Superior temporal gyrus (tissue), 1 donor: Measurements from ENCODE around the gene CNKSR2.

Experiments used
- DNase-seq: peaks from one replicate; pipeline ENCODE4 v3.0.0-alpha.2; 2016; ENCODE audit errors: extremely low spot score

CNKSR2 gene

DNA sequence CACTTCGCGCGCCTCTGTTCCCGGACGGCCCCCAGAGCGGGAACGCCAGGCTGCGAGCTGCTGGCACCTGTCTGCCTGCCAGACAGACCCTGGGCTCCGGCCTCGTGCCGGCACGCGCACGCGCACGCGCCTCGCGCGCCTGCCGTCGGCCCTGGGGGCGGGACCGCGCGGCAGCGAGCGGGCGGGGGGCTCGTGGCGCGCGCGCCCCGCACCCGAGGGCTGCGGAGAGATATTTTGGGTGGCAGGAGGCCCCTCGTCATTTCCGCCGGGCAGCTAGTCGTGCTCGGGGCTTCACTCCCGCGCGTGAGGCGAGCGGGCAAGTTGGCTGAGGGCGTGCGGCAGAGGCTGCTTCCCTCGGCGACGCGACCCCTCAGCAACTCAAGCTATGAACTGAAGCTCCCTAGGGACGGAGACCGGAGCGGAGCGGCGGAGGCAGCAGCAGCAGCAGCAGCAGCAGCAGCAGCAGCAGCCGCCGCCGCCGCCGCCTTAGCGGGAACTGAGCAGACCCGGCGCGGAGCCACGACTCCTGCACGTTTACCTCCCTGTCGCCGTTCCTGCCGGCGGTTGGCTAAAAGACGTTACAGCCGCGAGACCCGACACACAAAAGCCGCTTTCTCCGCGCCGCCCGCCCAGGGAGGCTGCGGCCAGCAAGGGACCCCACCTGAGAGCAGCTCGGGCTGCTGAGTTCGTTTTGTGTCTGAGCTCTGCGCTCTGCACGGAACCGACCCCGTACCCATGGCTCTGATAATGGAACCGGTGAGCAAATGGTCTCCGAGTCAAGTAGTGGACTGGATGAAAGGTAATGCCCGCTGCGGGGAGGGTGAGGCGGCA, at the start of gene CNKSR2:
CNKSR2 (plus strand) TSS at position 256 of the 831 bp plus-strand sequence; CDS start at position 736, 480 bp downstream.
- no peak for DNase-seq

DNA sequence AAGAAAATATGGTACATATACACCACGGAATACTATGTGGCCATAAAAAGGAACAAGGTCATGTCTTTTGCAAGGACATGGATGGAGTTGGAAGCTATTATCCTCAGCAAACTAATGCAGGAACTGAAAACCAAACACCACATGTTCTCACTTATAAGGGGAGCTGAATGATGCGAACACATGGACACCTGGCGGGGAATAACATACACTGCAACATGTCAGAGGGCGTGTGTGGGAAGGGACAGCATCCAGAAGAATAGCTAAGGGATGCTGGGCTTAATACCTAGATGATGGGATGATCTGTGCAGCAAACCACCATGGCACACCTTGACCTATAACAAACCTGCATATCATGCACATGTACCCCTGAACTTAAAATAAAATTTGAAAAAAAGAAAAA, 19.5 kb upstream of the CNKSR2 start:
- DNase-seq, result no peak

DNA sequence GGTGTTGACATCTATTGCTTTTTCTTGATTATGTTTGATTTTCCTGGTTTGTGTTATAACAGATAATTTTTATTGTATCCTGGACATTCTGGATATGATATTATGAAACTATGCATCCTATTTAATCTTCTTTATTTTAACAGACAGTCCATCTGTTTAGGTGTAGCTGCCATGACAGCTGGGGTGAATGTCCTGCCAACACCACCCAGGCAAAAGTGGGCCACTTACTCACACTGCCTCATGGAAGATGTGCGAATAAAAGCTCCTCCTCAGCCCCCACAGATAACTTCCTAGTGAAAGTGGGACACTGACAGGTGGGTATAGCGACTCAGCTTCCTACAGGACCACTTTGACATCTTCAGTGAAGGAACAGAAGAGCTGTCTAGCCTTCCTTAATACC, 18.4 kb upstream of the CNKSR2 start:
- DNase-seq, result peak; percentile 7

DNA sequence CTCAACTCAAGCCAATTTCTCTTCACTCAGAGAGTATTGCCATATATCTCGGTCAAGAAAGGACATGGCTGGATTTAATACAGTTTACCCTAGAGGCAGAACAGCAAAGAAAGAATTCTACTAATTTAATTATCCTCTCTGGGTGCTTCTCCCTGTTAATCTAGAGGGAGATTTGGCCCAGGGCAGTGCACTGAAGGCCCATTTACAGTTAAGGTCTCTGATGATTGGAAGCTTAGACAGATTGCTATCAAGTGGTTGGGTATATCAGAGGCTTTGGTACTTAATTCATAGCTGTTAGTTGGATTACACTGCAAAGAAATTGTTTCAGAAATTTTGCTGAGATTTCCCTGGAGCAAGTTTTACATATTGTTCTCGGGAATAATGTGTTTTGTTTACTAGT, 4.6 kb upstream of the CNKSR2 start:
- DNase-seq, result no peak

DNA sequence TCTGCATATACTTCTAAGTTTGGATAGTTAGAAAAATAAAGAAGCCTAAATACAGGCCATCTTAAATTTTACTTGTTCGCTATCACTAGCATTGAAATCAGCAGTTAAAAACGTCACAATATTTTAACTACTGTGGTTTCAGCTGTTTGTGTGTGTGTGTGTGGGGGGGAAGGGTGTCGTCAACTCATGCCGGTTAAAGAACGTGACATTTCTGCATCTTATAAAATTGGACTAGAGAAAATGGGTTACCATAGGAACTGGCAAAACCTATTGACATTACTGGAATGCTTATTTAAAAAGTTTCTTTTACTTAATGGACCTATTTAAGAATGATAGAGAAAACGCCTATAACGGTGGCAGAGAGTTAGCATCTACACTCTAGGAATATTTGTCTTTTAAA, 1.2 kb upstream of the CNKSR2 start:
- DNase-seq, result no peak

DNA sequence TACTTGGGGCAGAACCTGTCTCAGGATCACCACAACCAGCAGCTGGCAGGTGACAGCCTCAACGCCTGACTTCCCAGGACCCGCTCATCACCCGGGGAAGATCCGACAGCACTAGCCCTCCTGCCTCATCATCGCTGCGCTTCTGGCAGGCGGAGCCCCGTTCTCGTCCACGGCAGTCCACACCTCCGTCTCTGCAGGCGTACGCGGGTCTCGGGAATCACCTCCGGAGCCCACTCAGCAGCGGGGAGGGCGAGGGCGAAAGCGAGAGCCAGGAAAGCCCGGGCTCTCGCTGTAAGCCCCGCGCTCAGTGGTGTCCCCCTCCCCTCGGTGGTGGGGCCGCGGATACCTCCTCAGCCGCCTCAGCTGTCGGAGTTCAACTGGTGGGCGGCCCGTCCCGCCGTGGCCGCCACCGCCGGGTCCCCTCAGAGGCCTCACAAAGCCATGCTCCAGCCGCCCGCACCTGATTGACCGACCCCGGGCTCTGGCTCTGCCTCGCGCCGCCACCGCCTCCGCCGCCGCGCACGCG, 518 bp upstream of the CNKSR2 start:
- DNase-seq, result no peak

DNA sequence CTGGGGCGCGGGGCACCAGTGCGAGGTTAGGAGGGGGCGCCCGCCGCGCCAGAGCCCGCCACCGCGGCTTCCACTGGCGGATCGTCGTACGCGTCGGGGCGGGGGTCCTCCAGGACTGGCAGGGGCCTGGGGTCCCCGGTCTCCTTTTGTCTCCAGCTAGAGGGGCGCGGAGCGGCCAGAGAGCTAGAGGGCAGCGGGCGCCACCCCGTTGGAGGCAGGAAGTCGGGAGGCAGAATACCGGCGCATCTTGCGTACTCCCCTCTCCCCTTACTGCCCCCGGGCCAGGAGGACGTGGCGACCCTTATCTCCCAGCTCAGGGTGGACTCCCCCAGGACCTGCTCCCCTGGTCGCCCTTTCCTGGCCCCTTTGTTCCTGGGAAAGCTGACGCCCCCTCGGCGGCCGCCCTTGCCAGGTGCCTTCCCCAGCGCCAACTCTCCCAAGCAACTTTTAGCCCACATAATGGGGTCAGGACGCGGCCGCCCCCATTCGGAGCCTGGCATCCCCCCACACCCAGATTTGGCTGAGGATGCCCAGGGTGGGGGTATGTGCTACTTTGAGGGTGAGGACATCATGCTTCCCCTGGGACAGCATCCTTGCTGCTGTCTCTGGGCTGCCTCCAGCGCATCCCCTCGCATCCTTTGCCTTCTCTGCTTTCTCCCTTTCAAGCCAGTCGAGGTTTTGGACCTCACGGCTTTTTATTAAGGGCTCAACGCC, 933 bp downstream of the CNKSR2 start:
- no peak for DNase-seq

DNA sequence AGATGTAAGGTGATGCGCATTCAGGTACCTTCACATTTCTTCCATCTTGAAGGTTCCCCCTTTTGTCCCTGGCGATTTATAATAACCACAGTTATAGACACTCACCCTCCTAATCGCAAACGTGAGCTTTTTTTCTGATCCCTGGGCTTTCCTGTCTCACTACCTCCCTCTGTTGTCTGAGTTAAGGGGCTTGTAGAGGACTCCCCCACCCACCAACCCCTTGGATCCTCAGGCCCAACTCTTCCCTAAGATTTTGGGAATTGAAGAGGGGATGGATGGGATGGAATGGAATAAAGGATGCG, 1.4 kb downstream of the CNKSR2 start:
- no peak for DNase-seq

DNA sequence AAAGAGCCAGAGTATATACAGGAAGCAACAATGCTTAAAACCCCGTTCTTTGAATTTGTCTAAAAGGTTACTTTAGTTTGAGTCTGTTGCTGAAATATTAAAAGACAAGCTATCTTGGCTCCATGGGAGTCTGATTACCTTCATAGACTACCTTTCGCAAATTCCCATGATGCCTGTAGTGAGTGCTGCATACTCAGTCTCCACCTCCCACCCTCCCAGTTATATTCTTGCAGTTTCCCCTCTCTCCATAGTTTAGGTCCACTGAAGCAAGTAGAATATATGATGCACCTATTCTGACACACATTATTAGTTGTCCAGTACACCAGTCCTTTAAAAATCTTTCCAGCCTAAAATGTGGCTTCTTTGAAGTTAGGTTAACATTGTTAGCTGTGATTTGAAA, 2.4 kb downstream of the CNKSR2 start:
- DNase-seq, result no peak

DNA sequence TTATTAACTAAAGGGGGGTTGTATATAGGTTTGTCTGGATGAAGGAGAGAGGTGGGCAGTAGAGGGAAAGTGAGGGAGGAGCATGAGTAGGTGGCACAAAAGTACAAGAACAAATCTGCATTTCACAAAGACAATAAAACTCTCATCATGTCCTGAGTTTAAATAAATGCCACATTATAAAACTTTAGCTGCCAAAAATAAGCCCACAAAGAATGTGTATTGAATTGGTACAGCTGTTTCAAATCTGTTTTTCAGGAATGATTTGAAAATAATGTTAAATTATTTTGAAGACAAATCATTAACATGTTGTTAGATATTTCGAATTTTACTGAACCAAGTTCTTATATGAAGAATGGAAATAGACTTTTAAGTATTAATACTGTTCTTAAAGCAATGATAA, 5.8 kb downstream of the CNKSR2 start:
- DNase-seq, result no peak

DNA sequence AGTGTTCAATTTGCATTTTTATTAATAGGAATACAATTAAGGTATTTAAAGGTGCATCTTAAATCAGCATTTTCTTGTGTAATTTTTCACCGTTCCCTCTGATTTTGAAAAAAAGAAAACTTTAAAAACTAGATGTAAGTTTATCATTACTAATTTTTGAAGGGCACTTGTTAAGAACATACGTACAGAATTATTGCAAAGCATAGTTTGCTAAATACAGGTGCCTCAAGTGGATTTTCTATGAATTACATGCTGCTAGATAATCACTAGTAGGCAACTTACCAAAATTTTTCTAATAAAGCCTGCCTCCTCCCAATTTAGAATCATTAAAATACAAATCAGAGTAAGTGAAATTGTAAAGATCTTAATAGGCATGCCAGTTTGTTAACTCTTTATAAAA, 8.5 kb downstream of the CNKSR2 start:
- no peak for DNase-seq

DNA sequence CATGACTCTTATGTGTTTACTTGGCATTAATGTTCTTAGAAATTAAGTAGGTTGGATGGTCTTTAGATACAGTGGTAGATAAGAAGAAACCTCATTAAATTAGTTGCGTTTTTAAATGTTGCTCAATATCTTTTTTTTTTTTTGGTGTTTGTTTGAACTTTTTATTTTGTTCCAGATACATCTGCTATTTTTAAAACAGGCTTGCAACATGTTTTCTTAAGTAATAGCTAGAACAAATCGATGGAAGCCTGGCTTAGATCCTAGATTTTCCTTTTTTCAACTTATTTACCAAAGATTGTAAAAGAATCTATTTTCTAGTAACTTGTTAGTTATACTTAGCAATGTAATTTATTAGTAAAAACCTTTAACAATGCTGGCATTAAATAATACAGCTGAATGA, 9.3 kb downstream of the CNKSR2 start:
- no peak for DNase-seq

DNA sequence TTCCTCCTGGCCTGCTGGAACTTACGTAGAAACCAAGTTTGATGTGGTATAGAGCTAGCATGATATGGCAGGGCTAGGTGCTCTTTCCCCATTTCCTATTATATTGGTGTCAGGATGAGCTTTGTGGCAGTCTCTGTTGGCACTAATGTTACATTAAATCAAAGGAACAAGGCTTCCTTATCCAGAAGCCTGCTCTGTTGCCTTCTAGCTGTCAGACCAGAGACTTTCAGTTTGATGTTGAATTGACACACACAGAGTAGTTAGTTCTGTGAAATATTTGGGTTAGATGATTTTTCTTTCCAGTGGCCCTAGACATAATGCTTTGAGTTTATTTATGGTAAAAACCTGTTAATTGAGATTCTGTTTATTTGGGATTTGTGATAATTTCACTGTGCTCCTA, 10.0 kb downstream of the CNKSR2 start:
- no peak for DNase-seq

DNA sequence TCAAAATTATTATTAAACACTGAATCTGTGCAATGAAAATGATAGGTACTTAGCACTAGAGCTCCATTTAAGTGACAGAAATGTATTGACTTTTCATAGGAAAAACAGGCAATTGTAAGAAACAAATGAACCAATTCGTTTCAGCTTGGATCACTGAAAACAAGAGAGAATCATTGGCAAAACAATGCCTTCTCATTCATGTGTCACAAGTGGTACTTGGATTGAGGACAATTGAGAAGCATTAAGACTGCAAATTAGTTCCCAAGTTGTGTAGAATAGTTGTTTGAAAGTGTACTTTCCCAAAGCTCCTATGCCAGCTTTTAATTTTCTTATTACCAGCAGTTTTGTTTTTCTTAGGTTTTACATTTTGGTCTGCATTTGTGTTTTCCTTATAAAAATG, 20.6 kb downstream of the CNKSR2 start:
- peak; percentile 54 for DNase-seq

DNA sequence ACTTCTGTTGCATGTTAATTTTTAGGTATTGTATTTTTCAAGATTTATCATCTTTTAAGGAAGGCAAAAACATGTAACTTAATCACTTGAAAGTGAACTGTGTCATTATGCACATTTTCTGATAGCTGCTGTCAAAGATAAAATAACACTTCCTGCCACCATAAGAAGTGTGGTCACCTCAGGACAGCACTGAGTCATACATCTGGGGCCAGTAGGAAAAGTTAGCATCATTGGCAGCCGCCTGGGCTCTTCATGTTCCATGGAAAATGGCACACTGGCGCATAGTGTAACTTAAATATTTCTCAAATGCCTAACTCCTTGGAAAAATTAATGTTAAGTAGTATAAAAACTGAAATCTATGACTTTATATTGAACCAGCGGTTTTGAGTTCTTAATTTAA, 24.2 kb downstream of the CNKSR2 start:
- no peak for DNase-seq

DNA sequence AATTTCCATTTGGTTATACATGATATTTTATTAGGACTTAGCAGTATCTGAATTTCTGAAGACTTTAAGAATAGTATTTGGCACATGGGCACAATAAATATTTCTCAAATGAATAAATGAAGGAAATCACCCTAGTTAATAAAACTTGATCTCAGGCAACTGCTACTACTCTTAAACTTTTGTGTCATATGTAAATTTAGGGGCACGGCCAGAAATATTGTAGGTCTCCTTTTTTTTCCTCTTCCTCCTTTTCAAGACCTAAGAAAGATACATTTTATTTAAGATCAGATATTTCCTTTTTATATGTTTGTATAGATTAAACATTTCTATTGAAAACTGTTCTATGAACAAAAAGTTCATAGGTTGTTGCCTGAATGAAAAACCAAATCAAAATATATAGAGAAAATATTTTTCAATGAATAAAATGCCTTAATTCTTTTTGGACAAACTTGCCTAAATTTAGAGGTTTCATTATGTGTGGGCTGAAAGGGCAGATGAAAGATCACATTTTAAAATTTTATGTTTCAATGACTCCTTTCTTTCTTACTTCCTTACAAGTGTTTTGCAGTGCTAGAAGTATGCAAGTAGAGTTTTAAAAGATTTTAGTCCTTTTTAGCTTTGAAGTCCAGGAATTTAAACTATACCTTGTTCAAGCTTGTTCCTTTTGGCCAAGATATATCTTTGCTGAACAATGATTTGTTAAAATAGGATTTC, 26.3 kb downstream of the CNKSR2 start:
- no peak for DNase-seq

DNA sequence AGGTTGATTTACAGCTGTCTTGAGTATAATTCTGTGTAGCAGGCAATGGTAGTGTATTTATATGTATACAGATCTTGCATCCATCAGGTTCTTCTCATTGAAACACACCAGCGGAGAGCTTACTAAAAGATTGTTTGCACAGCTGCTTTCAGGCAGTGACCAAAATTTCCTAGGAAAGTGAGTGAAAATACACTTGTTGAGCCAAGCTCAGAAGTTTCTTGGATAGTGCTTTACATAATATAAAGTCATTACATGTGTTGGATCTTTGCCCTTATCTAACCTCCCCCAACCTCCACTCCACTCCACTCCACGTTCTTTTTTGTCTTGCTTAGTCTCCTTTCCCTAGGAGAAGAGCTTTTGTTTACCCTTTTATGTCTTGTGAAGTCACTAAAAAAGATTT, 34.1 kb downstream of the CNKSR2 start:
- no peak for DNase-seq

DNA sequence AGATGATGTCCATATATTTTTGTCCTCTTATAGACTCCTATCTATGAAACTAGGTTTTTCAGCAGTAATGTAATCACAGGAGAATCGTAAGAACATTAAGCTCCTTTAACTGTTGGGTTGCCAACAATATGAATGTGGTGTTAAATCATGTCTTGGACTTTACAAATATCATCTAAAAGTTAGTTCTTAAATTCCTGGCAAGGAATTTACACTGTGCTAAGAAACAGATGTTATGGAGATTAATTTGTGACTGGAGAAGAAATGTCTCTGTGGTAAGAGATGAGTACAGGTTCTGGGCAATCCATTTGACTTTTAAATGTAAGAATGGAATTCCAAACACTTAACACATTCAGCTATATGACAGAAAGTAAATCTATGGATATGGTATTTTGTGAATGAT, 34.6 kb downstream of the CNKSR2 start:
- no peak for DNase-seq

DNA sequence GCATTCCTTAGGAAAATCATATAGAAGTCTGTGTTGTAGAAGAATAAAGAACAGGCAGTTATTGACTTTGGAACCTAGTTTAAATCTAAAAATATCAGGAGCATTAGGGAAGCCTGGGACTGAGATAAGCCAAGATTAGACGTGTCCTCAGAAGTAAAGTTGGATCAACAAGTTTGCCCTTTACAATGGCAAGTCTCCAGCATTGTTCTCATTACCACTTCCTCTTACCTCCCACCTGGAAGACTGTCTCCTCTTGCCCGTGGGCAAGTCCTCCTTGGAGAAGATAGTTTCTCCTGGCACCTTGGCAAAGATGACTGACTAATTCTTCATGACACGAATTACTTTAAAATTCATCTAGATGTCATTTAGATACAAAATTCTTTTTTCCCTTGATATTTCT, 37.8 kb downstream of the CNKSR2 start:
- DNase-seq, result no peak

DNA sequence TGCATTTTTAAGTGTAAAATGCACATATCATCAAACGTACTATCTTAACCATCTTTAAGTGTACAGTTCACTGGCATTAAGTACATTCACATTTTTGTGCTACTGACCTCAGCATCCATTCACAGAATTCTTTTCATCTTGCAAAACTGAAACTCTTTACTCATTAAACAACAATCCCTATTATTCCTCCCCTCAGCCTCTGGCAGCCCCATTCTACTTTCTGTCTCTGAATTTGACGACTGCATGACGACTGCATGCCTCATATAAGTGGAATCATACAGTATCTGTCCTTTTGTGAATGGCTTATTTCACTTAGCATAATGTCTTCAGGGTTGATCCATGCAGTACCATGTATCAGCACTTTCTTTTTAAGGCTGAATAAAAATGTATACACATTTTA, 38.7 kb downstream of the CNKSR2 start:
- no peak for DNase-seq

DNA sequence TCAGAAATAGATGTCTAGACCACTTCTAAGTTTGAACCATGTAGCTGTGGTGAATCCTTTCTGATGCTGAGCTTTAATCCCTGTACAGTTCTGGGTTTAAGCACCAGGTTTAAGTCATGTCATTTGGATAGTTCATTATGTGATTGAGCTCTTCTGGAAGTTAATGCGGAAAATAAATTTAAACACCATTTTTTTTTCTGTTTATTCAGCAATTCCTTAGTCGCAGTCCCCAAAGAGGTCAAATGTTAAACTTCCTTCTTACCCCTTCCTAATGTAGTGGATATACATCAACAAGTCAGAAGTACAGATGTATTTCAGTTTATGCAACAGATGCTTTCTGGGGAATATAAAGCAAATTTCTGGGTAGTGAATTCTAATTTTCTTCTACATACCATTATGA, 52.9 kb downstream of the CNKSR2 start:
- DNase-seq, result no peak

DNA sequence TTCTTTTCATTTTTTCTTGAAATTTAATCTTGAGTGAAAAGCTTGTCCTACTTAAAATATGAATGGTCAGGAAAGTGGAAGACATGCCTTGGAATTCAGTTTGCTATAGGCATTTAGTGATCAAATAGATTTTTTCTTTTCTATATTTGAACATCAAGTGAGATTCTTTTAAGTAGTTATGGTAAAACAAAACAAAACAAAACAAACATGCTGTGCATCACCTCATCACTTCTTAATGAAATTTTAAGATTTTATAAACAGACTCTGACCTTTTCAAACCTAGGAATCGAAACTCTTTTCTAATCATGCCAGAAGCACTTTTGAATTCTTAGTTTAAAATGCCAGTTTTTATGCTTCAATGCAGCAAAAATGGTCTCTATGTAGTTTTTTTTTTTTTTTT, 62.8 kb downstream of the CNKSR2 start:
- no peak for DNase-seq

DNA sequence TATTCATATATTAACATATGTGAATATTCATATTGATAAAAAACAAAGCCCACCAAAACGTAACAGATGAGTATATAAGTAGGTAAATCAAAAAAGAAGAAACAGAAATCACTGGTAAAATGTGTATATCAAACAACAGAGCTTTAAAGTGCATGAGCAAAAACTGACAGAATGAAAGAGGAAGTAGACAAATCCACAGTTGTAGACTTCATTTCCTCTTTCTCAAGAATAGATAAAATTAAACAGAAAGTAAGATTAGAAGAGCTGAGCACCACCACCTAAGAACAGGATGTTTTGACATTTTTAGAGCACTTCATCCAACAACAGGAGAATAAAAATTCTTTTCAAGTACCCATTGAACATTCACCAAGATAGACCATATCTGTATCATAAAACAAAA, 64.6 kb downstream of the CNKSR2 start:
- no peak for DNase-seq
